Endothelial cell of umbilical vein (primary cell): ENCODE results near the gene ITGB2. TPM values are rescaled to one million over a fixed set of nuclear protein-coding genes. Genes with fewer than 3 reads are reported as not detected.

Source experiments
- BruUV-seq: library from RNA; stranded (reverse); fragments of 400-500 nt; replicated peaks from 2 replicates; lab custom pipeline; 2021; lab: Mats Ljungman, UMichigan
- CTCF ChIA-PET: fragments of 300-600, 350-600 bp; sonication (Branson Sonifier 250); formaldehyde crosslinking; loops from one replicate; lab custom pipeline; 2021; ENCODE audit warnings: antibody characterized with exemption, inconsistent platforms; lab: Charles Lee
- POLR2A ChIA-PET: fragments of 300-600, 350-600 bp; sonication (Branson Sonifier 250); formaldehyde crosslinking; loops from one replicate; lab custom pipeline; 2021; ENCODE audit warnings: antibody characterized with exemption, inconsistent platforms; lab: Charles Lee
- DNase-seq: peaks from one replicate; pipeline ENCODE4 v3.0.0-alpha.2; 2011; ENCODE audit warnings: low read depth, low spot score
- FAIRE-seq: peaks from 2 replicates; lab custom pipeline; 2011; peaks lifted over from hg19 to GRCh38; lab: Jason Lieb, UNC
- H2AFZ ChIP-seq: 2 replicates; pipeline ENCODE4 v1.6.0; 2012; ENCODE audit warnings: low read depth, low read length, control low read depth, inconsistent platforms
- H3K27ac ChIP-seq: 2 replicates; pipeline ENCODE4 v1.5.1; 2011; ENCODE audit warnings: low read depth, mild to moderate bottlenecking, control low read depth, low read length, moderate library complexity; ENCODE audit not compliant: insufficient read depth
- H3K27me3 ChIP-seq, 2 experiments: 2 replicates each; pipeline versions ENCODE4 v1.6.0 to v1.6.1; 2011; ENCODE audit warnings: low read length in 2 of 2, mixed read lengths in 1 of 2; ENCODE audit not compliant: control insufficient read depth in 2 of 2, insufficient read depth in 2 of 2
- H3K36me3 ChIP-seq, 2 experiments: 2 replicates in 1 of 2; 3 replicates in 1 of 2; pipeline ENCODE4 v1.5.1; 2011; ENCODE audit warnings: low read length in 2 of 2, mild to moderate bottlenecking in 1 of 2, moderate library complexity in 1 of 2; ENCODE audit not compliant: control insufficient read depth in 2 of 2, insufficient read depth in 2 of 2; ENCODE audit errors: extremely low read depth in 1 of 2
- H3K4me1 ChIP-seq: 3 replicates; pipeline ENCODE4 v1.5.1; 2011; ENCODE audit warnings: mild to moderate bottlenecking, low read length; ENCODE audit not compliant: control insufficient read depth, insufficient read depth; ENCODE audit errors: extremely low read depth
- H3K4me2 ChIP-seq: 2 replicates; pipeline ENCODE4 v1.6.1; 2011; ENCODE audit warnings: low read length, control low read depth, mixed read lengths; ENCODE audit not compliant: insufficient read depth
- H3K4me3 ChIP-seq, 3 experiments: fragments of 200-600 bp in 1 of 3; sonication (generic), shearing (Covaris generic) in 1 of 3; replicated peaks in 1 of 3; 2 replicates each; pipeline ENCODE4 v1.5.1; 2011 to 2016; ENCODE audit warnings: control low read depth in 3 of 3, low read length in 3 of 3, mild to moderate bottlenecking in 2 of 3, inconsistent platforms in 1 of 3, low read depth in 1 of 3, moderate library complexity in 1 of 3; ENCODE audit not compliant: insufficient read depth in 1 of 3
- H3K79me2 ChIP-seq: 2 replicates; pipeline ENCODE4 v1.6.0; 2012; ENCODE audit warnings: low read length, inconsistent platforms; ENCODE audit not compliant: control insufficient read depth, insufficient read depth
- H3K9ac ChIP-seq: replicated peaks from 2 replicates; pipeline ENCODE3; 2011; ENCODE audit warnings: low read length, control low read depth; ENCODE audit not compliant: insufficient read depth; ENCODE audit errors: extremely low read depth
- H3K9me1 ChIP-seq: replicated peaks from 3 replicates; pipeline ENCODE4 v1.6.0; 2011; ENCODE audit warnings: mild to moderate bottlenecking, low read length; ENCODE audit not compliant: control insufficient read depth, insufficient read depth; ENCODE audit errors: extremely low read depth
- H3K9me3 ChIP-seq: replicated peaks from 2 replicates; pipeline ENCODE4 v1.5.1; 2012; ENCODE audit warnings: low read length, inconsistent platforms; ENCODE audit not compliant: control insufficient read depth, insufficient read depth
- H4K20me1 ChIP-seq: replicated peaks from 2 replicates; pipeline ENCODE3; 2011; ENCODE audit warnings: mild to moderate bottlenecking, low read length; ENCODE audit not compliant: control insufficient read depth, insufficient read depth; ENCODE audit errors: extremely low read depth
- CTCF ChIP-seq, 2 donors: IDR thresholded peaks; 1 replicate in 1 of 2; 2 replicates in 1 of 2; pipeline ENCODE4 v1.5.1; 2011; ENCODE audit warnings: low read length in 2 of 2, mild to moderate bottlenecking in 2 of 2, moderate library complexity in 2 of 2, control low read depth in 1 of 2, inconsistent platforms in 1 of 2, low read depth in 1 of 2; ENCODE audit not compliant: insufficient read depth in 1 of 2; ENCODE audit errors: extremely low read depth in 1 of 2
- EZH2 ChIP-seq: IDR thresholded peaks from 2 replicates; pipeline ENCODE4 v1.6.1; 2012; ENCODE audit warnings: borderline replicate concordance, low read depth, mild to moderate bottlenecking, moderate library complexity, low read length, inconsistent platforms; ENCODE audit not compliant: severe bottlenecking
- FOS ChIP-seq: IDR thresholded peaks from 2 replicates; pipeline ENCODE4 v1.6.1; 2011; ENCODE audit warnings: mild to moderate bottlenecking, low read length, moderate library complexity, borderline replicate concordance; ENCODE audit not compliant: insufficient read depth
- GATA2 ChIP-seq: IDR thresholded peaks from 2 replicates; pipeline ENCODE4 v1.7.0; 2011; ENCODE audit warnings: low read depth, mild to moderate bottlenecking, moderate library complexity, mixed read lengths, low read length; ENCODE audit not compliant: insufficient read length, insufficient read depth
- JUN ChIP-seq: IDR thresholded peaks from 2 replicates; pipeline ENCODE4 v1.6.1; 2011; ENCODE audit warnings: borderline replicate concordance, low read depth; ENCODE audit not compliant: insufficient read length, insufficient read depth
- MAX ChIP-seq: IDR thresholded peaks from 2 replicates; pipeline ENCODE4 v1.6.1; 2011; ENCODE audit not compliant: insufficient read depth, insufficient read length
- MYC ChIP-seq: IDR thresholded peaks from one replicate; pipeline ENCODE4 v1.6.1; 2011; ENCODE audit warnings: mild to moderate bottlenecking, low read depth, low read length
- POLR2A ChIP-seq: IDR thresholded peaks from 2 replicates; pipeline ENCODE4 v1.6.1; 2012; ENCODE audit warnings: low read depth, mild to moderate bottlenecking, control low read depth, low read length
- POLR2AphosphoS5 ChIP-seq: IDR thresholded peaks from 2 replicates; pipeline ENCODE4 v1.6.1; 2012; ENCODE audit warnings: low read depth, mild to moderate bottlenecking, control low read depth, low read length, moderate library complexity; ENCODE audit not compliant: insufficient read depth
- dilution Hi-C: fragments of 300-500 bp; cut with MboI; formaldehyde crosslinking; loops from one replicate; pipeline ENCODE4 v1.15.0; 2019; ENCODE audit warnings: low sequenced_read_pairs; ENCODE audit not compliant: extremely low pct_ligation_motif_present
- intact Hi-C: fragments of 100-400 bp; cut with micrococcal nuclease; formaldehyde crosslinking; loops from one replicate; pipeline ENCODE4 v1.10.0; 2022
- polyA plus RNA-seq, 4 experiments: library from polyadenylated mRNA; depleted of rRNA in 3 of 4; stranded (reverse) in 3 of 4; unstranded in 1 of 4; fragments of >200 nt; gene quantifications; 2 replicates each; pipeline versions ENCODE4 v1.2.1 to v1.2.3, GENCODE V29; 2011 to 2012; ENCODE audit warnings: missing spikeins in 1 of 4
- total RNA-seq: library from RNA; stranded (reverse); gene quantifications from 2 replicates; pipeline ENCODE4 v1.2.3, GENCODE V29; 2021

The ITGB2 gene
- total and polyA plus RNA-seq, 2 donors (not counting 3 experiments of a cell fraction or from before 2014, with no cell fraction given), result 0.39 to 0.91 TPM

GRCh38 chr21:44955798-44956175 lies 35.1 kb upstream of the ITGB2 start:
- FAIRE-seq, result peak; percentile 4
- intact Hi-C loops, result no loop called here

More at GRCh38 chr21:44955798-44956175, 35.1 kb upstream of the ITGB2 start:
- Histone ChIP-seq H3K36me3 (peaks cover 9 to 20% of the 10 kb centered on the region in 2 experiments), H3K9ac (no peak overlapping the region), H3K79me2 (peaks cover 48% of the 10 kb centered on the region), H3K4me3 (no peak overlapping the region), H3K27me3 (no peaks in the 10 kb centered on the region), H3K27ac (no peak overlapping the region), H3K9me3 (no peaks in the 10 kb centered on the region), H4K20me1 (no peaks in the 10 kb centered on the region), H3K4me2 (no peak overlapping the region), H2AFZ (no peak overlapping the region), H3K4me1 (peaks cover 15% of the 10 kb centered on the region), H3K9me1 (no peaks in the 10 kb centered on the region)
- DNase-seq, result peak; percentile 15
- ChIA-PET POLR2A (no interaction called here), CTCF (interaction anchor here (0.7 to 6.5 kb wide), 2 partner anchors 172 to 182 kb away, joined by 3 to 47 read pairs; no protein-coding TSS in a partner anchor)
- dilution Hi-C loops, result no loop called here
- TF ChIP-seq JUN (no peak), EZH2 (no peak), CTCF (IDR thresholded peaks at IDR 0.05; ENCODE audit: extremely low read depth in 1 of 2, insufficient read depth in 1 of 2, low read depth in 1 of 2, low read length in 2 of 2) (no peak), POLR2AphosphoS5 (no peak), POLR2A (no peak), MYC (no peak), MAX (no peak), GATA2 (no peak), FOS (no peak)
- no TSS peak for BruUV-seq
